Fibroblast of the aortic adventitia (primary cell): ENCODE measurements around the gene GET4. TPM values are rescaled to one million over a fixed set of nuclear protein-coding genes. Genes with fewer than 3 reads are reported as not detected.

Experiments
- DNase-seq: peaks from one replicate; pipeline ENCODE4 v3.0.0-alpha.2; 2010; ENCODE audit warnings: low read depth
- H3K4me3 ChIP-seq: 2 replicates; pipeline ENCODE4 v1.5.1; 2011; ENCODE audit warnings: low read depth, mild to moderate bottlenecking, control low read depth, low read length, moderate library complexity
- total RNA-seq: library from RNA; depleted of rRNA; stranded (reverse); fragments of >200 nt; gene quantifications from 2 replicates; pipeline ENCODE4 v1.2.3, GENCODE V29; 2012; ENCODE audit warnings: low replicate concordance
- TF ChIP-seq, protein P1 (sequence below): IDR thresholded peaks from 2 replicates; pipeline ENCODE4 v1.5.1; 2011; ENCODE audit warnings: mild to moderate bottlenecking, low read length, control low read depth, inconsistent platforms; ENCODE audit not compliant: insufficient read depth

The GET4 gene
- total RNA-seq, 1 donor, result 14.2 TPM

DNA sequence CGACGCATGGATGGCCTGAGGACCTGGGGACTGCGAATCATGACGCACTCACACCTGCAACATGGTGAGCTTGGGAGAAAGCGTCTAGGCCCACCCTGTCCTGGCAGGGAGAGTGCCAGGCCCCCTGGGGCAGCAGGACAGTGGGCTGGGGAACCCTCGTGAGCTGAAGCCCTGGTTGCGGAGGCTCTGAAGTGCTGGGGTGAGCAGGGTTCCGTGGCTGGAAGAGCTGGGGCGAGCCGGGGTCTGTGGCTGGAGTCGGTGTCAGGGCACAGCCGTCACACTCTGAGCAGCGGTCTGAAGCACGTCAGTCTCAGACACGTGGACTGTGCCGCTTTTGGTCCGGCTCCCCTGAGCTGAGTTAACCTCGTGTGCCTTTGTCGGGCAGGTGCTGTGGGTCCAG lies 39.4 kb upstream of the GET4 start:
- H3K4me3 ChIP-seq, result no peak overlapping the region
- no peak for DNase-seq
- TF ChIP-seq, protein P1, sequence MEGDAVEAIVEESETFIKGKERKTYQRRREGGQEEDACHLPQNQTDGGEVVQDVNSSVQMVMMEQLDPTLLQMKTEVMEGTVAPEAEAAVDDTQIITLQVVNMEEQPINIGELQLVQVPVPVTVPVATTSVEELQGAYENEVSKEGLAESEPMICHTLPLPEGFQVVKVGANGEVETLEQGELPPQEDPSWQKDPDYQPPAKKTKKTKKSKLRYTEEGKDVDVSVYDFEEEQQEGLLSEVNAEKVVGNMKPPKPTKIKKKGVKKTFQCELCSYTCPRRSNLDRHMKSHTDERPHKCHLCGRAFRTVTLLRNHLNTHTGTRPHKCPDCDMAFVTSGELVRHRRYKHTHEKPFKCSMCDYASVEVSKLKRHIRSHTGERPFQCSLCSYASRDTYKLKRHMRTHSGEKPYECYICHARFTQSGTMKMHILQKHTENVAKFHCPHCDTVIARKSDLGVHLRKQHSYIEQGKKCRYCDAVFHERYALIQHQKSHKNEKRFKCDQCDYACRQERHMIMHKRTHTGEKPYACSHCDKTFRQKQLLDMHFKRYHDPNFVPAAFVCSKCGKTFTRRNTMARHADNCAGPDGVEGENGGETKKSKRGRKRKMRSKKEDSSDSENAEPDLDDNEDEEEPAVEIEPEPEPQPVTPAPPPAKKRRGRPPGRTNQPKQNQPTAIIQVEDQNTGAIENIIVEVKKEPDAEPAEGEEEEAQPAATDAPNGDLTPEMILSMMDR, result no peak

DNA sequence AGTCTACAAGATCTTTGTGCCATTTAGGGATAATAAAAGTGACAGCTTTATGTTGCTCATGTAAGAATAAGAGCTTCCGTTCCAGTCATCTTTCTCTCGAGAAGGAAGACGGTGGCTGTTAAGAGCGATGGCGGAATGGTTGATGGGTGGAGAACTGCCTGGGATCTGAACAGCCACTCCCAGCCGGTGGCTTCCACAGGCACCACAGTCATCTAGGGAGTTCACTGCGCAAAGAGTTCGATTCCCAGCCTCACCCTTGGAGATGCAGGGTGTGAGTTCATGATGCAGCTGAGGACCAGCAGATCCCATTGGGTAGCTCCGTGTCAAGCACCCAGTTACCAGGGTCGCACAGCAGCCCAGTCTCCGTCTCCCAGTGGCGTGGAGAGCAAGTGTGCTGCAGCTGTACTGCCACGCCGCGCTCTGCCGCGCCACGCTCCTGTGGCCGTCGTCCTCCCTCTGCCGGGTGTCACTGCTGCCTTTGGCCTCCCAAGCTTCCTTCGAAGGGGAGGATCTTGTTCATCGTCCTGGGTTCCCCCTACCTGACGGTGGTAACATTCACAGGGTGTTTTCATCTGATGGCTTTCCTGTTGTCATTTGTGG lies 36.3 kb upstream of the GET4 start:
- no peak overlapping the region for H3K4me3 ChIP-seq
- no peak for DNase-seq

DNA sequence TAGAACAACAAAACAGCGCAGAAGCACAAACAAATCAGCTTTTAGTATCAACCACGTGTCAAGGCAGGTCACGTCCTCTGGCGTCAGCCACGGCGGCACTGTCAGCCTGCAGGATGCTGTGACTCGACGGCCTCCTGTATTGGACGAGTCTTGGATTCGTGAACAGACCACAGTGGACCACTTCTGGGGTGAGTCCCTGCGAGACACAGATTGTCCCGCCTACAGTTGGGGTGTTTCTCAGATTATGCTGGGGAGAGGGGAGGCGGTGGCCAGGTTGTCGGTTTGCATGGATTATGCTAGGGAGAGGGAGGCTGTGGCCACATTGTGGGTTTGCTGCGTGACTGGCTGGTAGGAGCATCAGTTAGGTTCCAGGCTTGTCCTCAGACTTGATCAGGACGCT lies 34.4 kb upstream of the GET4 start:
- TF ChIP-seq, protein P1, result no peak
- DNase-seq, result no peak
- no peak overlapping the region for H3K4me3 ChIP-seq

More for the DNA sequence above, 36.3 kb upstream of the GET4 start:
- TF ChIP-seq, protein P1, result no peak

DNA sequence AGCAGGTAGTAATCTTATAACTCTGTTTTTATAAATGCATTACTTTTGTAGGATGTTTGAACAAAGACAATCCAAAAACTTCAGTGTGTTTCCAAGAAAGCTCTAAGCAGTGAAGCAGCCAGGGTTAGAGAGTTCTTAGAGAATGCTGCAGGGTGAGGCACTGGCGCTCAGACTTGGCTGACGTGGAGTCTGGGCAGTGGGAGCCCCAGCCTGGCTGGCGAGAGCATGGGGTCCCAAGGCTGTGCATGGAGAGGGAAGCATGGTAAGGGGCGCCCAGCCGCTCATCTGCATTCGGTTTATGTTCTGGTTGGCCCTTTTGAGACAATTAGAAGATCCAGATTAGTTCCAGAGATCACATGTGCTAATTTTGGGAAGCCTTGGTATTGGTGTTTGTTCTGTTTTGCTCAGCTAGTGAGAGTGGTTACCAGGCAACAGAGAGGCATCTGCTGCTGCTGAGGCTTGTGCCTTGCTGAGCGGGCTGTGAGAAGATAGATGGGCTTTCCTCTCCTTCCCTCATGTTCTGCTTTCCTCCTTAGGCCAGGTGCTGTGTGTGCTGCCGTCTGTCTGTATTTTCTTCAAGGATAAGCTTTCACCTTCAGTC lies 33.8 kb upstream of the GET4 start:
- no peak for DNase-seq

DNA sequence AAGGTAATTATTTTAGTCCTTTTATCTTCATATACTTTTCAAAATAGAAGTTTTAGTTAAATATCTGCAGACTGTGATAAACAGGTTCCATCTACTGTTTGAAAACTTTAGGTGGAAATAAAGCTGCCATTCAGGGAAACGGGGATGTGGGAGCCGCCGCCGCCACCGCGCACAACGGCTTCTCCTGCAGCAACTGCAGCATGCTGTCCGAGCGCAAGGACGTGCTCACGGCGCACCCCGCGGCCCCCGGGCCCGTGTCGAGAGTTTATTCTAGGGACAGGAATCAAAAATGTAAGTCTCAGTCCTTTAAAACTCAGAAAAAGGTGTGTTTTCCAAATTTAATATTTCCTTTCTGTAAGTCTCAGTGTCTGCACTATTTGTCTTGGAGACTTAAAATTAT lies 33.1 kb upstream of the GET4 start:
- H3K4me3 ChIP-seq, result no peak overlapping the region
- no peak for DNase-seq
- TF ChIP-seq, protein P1, result no peak

More for the DNA sequence above, 33.8 kb upstream of the GET4 start:
- no peak overlapping the region for H3K4me3 ChIP-seq
- TF ChIP-seq, protein P1, result no peak

DNA sequence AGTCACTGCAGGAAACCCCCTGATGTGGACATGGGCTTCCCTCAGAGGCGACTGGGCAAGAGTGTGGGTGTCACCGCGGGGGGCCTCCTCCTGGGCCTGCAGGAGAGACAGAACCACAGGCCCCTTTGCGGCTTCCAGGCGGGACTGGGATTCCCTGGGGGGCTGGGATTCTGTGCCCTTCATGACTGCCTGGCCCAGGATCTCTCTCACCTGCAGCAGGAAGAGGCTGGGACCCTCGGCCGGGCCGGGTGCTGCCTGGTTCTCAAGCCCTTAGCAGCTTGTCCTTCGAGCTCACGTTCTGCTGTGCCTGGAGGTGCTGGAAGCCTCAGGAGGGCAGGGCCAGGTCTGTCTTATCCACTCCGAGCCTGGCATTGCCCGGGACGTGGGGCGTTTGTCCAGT lies 32.3 kb upstream of the GET4 start:
- TF ChIP-seq, protein P1, result no peak
- no peak for DNase-seq
- H3K4me3 ChIP-seq, result no peak overlapping the region
